Measurements from ENCODE around the gene SUGCT.

Gene SUGCT

DNA sequence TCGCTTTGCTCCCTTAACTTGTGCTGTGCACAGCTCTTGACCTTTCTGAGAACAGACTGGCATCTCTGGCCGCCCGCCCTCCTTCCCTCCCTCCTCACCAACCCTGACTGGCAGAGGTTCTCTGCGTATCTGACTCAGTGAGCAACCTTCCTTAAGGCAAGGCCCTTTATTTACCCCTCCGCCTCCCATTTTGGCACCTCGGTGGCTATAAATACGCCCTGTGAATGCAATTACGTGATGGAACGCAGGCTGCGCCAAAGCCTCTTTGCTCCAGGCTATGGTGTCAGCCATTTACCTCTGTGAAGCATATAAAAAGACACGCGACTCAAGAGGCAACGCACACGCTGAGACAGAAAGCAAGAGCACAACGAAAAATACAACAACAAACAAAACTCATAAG lies 764.3 kb downstream of the SUGCT start:
- no peak for DNase-seq (ENCODE audit: low read depth)
- no peak overlapping the region for H3K4me3 ChIP-seq (ENCODE audit: low read depth, low read length)
- TF ChIP-seq CTCF (conservative IDR thresholded peaks at IDR 0.05; ENCODE audit: low read depth, low read length): no peak

DNA sequence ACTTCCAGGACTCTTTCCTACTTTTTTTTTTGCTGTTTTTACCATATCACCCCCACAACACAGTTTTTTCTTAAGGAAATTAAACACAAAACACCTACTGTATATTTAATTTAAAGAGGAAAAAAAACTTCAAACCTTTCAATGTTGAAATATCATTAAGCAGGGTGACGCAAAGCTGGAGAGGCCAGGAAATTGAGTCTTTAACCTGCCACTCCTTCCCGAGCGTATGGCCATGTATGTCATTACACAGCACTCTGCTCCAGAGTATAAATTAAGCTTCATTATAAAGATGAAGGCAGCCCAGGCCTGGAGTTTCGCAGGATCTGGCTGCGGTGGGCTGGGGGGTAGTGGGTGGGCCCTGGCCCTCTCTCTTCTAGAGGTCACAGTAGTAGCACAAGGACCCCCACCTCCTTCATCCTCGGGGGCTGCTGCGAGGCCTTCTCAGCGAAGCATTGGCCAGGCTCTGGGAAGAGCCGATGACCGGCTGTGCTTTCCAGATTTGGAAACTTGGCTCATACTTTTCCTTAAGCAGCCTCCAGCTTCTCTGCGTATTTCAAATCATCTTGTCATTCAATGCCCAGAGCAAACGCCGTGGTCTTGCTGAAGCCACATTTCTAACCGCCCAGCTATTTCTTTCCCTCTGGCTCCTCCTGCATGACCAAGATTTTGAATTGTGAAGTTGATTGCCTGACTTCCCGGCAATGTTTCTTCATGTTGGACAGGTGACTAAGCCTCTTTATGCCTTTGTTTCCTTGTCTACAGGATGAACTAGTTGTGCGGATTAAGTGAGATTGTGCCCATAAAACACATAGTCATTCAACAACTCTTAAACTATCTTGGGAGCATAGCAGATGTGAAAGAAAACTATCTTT lies 765.1 kb downstream of the SUGCT start:
- H3K4me3 ChIP-seq (ENCODE audit: low read depth, low read length): no peak overlapping the region
- no peak for DNase-seq (ENCODE audit: low read depth)
- no peak for TF ChIP-seq CTCF (conservative IDR thresholded peaks at IDR 0.05; ENCODE audit: low read depth, low read length)

GRCh38 chr7:40903872-40904271 lies 769.1 kb downstream of the SUGCT start:
- DNase-seq (ENCODE audit: low read depth): no peak
- no peak for TF ChIP-seq CTCF (conservative IDR thresholded peaks at IDR 0.05; ENCODE audit: low read depth, low read length)
- no peak overlapping the region for H3K4me3 ChIP-seq (ENCODE audit: low read depth, low read length)

DNA sequence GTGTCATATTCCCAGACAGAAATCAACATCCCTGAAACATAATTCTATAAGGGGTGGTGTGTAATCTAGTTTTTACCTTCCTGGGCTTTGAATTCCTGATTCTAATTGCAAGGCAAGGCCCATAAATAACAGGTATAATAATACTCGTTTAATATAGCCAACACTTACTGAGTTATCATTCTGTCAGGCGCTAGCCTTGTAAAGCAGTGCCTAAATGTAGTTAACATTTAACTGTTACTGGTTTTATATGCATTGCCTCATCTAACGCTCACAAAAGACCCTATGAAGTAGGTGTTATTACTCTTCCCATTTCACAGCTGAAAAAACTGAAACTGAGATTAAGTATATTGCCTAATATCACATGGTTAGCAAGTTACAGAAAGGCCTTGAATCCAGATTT lies 772.5 kb downstream of the SUGCT start:
- no peak overlapping the region for H3K4me3 ChIP-seq (ENCODE audit: low read depth, low read length)
- DNase-seq (ENCODE audit: low read depth): no peak
- no peak for TF ChIP-seq CTCF (conservative IDR thresholded peaks at IDR 0.05; ENCODE audit: low read depth, low read length)

GRCh38 chr7:40909346-40909980 lies 774.7 kb downstream of the SUGCT start:
- DNase-seq (ENCODE audit: low read depth): no peak
- H3K4me3 ChIP-seq (ENCODE audit: low read depth, low read length): no peak overlapping the region
- no peak for TF ChIP-seq CTCF (conservative IDR thresholded peaks at IDR 0.05; ENCODE audit: low read depth, low read length)

Data from choroid plexus epithelial cell (primary cell).